Stimulated activated CD8-positive, alpha-beta memory T cell treated with anti-CD3 and anti-CD28 coated beads, Interleukin-12 subunit alpha, Interleukin-12 subunit beta, amount 100 ng/mL, for 4 hours (primary cell): ENCODE measurements around the gene ZNF850.

ENCODE experiments used
- DNase-seq: peaks from one replicate; pipeline ENCODE4 v3.0.0-alpha.2; 2020; ENCODE audit warnings: low read depth

ZNF850 gene

DNA sequence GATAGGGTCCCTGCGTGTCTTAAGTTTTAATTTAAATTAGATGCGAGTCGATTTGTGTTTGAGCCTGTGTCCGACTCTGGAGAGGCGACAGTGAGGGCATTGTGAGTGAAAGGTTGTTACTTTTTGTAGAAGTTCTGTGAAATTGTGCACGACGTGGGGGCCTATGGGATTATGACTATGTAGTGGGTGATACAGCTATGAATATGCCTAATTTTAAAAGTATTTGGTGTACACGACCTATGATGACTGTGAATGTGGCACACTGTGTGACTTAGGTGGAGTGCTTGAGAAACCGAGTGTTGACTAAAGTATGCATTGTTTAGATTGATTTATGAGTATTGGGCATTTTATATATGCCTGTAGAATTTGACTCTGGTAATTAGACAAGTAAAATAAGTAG, 84.5 kb downstream of the ZNF850 start:
- DNase-seq = no peak

DNA sequence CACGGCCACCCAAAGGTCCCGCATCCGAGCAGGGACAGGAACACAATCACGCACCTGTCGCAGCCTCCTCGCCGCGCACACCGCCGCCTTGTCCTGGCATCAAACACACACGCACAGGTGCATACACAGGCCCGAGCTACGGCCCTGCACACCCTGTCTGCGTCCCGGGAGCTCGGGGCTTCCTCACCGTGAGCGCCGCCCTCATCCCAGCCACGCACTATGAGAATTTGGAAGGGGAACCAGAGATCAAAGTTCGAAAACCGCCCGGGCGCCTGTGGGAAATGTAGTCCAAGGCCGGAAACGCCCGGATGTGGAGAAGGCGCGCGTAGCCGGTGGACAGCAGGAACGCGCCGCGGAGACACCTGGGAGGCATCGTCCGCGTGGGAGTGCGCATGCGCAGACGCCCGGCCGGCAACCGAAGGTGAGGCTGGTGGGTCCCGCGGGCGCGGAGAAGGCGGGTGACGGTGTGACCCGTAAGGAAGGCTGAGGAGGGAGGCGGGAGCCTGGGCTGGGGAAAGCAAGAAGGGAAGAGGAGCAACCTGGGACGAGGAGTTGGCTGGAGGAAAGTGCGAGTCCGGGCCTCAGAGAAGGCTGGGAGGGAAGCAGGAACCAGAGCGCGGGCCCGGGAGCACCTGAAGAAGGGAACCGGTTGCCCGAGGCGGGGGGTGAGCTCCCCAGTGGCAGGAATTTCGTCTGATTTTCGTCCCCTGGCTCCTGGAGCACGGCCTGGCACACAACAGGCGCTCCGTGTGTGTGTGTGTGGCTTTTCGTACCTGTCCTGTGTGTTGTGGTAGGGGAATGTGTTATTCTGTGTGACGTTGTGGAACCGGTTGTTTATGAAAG, 85.2 kb downstream of the ZNF850 start, which contains the start of gene ZNF567:
Gene ZNF567 (plus strand): TSS at position 399 of the 843 bp plus-strand sequence. CDS start 7,256 bp downstream, outside the sequence.
- DNase-seq = peak; percentile 99

DNA sequence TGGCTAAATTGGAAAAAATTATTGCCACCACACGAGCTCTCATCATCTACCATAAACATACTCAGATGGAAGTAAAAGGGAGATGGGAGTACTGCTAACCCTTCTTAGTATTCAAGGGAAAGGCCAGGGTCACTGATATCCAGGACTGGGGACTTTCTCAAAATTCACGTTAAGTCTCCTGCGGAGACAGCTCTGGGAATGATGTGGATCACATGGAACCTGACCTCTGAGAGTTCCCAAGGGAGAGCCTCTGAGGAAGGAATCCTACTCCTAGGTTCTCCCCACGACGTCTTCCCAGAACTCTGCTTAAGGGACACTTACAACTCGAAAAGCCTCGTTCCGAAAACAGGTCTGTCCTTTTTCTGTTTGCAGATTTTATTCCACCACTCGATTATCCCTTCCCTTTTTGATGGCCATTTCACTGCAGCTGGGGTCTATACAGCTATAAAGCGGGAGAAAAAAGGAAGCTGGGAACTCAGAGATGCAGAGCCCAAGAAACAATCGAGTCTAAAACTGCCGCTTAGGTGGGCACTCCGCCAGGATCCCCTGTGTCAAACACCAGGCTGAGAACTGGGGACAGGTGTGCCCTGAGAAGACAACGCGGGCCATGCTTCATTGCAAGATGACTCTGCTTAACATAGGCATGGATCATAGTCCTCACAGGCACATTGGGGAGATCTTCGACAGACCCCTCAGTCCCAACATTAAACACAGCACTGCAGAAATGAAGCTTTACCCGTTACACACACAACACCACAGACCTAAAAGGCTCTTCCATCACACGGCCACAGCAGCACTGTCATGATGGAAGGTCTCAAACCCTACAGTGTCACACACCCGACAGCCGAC, 86.0 kb downstream of the ZNF850 start:
- no peak for DNase-seq

DNA sequence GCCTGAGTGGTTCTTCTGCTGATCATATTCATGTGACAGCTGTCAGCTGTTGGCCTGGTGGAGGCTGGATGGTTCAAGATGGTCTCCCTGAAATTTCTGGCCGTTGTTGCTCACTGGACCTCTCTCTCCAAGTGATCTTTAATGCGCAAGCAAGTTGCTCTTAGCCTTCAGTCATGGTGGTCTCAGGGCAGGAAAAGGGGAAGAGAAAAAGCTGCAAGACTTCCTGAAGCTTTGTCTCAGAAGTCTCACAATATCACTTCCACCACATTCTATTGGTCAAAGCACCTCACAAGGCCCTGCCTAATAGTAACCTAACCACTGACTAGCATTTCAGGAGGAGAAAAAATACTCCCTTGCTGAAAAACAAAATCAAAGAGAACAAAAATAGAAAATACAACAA, 86.8 kb downstream of the ZNF850 start:
- no peak for DNase-seq

DNA sequence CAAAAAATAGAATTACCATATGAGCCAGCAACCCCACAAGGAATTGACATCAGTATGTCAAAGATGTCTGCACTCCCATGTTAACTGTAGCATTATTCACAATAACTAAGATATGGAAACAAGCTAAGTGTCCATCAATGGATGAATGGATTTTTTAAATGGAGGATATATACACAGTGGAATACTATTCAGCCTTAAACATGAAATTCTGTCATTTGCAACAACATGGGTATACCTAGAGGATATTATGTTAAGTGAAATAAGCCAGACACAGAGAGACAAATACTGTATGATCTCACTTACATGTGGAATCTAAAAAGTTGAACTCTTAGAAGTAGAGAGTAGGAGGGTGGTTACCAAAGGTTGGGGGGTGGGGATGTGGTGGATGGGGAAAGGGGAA, 93.2 kb downstream of the ZNF850 start:
- no peak for DNase-seq

DNA sequence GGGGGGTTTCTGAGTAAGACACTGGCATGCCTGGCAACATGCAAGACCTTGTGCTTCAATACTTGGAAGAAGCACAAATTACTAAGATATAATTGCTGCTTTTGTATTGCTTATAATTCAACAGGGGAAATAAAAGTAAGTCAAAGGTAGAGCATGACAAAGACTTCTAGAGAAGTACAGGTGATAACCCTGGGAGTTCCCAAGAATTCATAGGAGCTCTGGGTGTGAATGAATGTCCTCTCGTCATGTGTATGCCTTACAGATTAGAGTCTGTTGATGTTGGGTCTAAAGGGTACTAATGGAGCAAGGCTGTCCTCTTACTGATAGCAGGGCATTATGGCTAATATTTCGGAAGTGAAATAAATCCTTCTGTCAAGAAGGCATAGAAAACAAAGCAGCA, 98.4 kb downstream of the ZNF850 start:
- DNase-seq = no peak

DNA sequence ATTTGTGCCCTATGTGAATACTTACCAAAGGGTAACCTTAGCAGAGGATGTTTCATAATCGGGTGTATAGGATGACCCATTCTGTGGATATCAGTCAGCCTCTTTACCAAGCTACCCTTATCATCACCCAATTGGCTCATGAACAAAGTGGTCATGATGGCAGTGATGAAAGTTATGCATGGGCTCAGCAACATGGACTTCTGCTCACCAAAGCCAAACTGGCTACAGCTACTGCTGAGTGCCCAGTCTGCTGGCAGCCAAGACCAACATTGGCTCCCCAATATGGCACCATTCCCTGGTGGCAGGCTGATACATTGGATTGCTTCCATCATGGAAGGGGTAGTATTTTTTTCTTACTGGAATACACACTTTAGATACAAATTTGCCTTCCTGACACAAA, 100.2 kb downstream of the ZNF850 start:
- DNase-seq = no peak

DNA sequence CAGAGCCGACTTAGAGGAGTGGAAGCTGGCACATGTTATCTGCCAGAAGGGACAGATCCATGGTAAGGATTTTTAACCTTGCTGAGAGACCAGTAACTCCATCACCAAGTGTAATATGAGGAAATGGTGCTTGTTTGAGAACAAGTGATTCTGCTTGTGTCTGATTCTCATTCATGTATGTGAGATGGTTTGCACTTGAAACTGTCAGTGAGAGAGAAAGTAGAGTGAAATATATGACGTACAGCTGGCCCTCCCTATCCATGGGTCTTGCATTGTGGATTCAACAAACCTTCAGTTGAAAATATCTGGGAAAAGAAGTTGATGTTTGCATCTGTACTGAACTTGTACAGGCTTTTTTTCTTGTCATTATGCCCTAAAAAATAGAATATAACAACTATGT, 104.0 kb downstream of the ZNF850 start:
- no peak for DNase-seq

DNA sequence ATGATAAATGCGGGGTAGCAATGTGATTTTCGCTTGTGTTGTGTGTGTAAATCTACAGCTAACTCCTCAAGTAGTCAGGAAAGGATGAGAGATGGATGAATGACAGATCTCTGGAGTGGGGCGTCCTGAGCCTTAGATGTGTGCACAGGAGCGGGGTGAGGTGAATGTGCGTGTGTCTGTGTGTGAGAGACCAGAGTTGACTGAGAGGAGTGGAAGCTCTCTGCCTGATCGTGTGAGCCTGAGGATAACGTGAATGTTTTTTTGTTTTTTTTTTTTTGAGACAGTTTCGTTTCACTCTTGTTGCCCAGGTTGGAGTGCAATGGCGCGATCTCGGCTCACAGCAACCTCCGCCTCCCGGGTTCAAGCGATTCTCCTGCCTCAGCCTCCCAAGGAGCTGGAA, 106.8 kb downstream of the ZNF850 start:
- DNase-seq = no peak
